ENCODE data around the gene IL1A. TPM values are rescaled to one million over a fixed set of nuclear protein-coding genes. Genes with fewer than 3 reads are reported as not detected.

IL1A gene
- total RNA-seq, 1 donor from 2014 or later, result 4.4 TPM

DNA sequence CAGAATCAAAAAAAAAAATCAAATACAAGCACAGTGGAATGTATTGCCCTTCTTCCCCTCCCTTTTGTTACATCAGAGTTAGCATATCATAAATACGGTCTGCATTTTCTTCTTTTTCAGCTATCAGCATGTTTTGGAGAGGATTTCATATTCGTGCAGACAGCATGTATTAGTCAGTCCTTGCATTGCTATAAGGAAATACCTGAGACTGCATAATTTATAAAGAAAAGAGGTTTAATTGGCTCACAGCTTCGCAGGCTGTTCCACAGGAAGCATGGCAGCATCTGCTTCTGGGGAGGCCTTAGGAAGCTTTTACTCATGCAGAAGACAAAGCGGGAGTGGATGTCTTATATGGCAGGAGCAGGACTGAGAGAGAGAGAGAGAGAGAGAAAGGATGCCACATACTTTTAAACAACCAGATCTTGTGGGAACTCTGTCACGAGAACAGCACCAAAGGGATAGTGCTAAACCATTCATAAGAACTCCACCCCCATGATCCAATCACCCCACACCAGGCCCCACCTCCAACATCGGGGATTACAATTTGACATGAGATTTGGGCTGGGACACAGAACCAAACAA, 43.4 kb upstream of the IL1A start:
- Mint-ChIP-seq H3K9me3 (no peaks in the 10 kb centered on the region), H3K4me1 (peaks cover 10% of the 10 kb centered on the region), H3K27me3 (ENCODE audit: low read depth) (peaks cover 2% of the 10 kb centered on the region), H3K36me3 (no peaks in the 10 kb centered on the region), H3K27ac (no peak overlapping the region), H3K4me3 (no peak overlapping the region)
- DNase-seq (ENCODE audit: low spot score in 2 of 2, unreplicated experiment in 2 of 2), result no peak
- TF ChIP-seq, protein P1, sequence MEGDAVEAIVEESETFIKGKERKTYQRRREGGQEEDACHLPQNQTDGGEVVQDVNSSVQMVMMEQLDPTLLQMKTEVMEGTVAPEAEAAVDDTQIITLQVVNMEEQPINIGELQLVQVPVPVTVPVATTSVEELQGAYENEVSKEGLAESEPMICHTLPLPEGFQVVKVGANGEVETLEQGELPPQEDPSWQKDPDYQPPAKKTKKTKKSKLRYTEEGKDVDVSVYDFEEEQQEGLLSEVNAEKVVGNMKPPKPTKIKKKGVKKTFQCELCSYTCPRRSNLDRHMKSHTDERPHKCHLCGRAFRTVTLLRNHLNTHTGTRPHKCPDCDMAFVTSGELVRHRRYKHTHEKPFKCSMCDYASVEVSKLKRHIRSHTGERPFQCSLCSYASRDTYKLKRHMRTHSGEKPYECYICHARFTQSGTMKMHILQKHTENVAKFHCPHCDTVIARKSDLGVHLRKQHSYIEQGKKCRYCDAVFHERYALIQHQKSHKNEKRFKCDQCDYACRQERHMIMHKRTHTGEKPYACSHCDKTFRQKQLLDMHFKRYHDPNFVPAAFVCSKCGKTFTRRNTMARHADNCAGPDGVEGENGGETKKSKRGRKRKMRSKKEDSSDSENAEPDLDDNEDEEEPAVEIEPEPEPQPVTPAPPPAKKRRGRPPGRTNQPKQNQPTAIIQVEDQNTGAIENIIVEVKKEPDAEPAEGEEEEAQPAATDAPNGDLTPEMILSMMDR (IDR thresholded peaks at IDR 0.05; ENCODE audit: unreplicated experiment), result no peak

GRCh38 chr2:112827009-112827408, 42.7 kb upstream of the IL1A start:
- H3K9me3 Mint-ChIP-seq, result no peaks in the 10 kb centered on the region
- peaks cover 2% of the 10 kb centered on the region for H3K27me3 Mint-ChIP-seq (ENCODE audit: low read depth)
- TF ChIP-seq, protein P1 (IDR thresholded peaks at IDR 0.05; ENCODE audit: unreplicated experiment), result no peak
- DNase-seq (ENCODE audit: low spot score in 2 of 2, unreplicated experiment in 2 of 2), result no peak
- peaks cover 10% of the 10 kb centered on the region for H3K4me1 Mint-ChIP-seq
- H3K27ac Mint-ChIP-seq, result no peak overlapping the region
- no peak overlapping the region for H3K4me3 Mint-ChIP-seq
- H3K36me3 Mint-ChIP-seq, result no peaks in the 10 kb centered on the region

GRCh38 chr2:112825706-112826105, 41.4 kb upstream of the IL1A start:
- no peak overlapping the region for H3K27ac Mint-ChIP-seq
- H3K4me1 Mint-ChIP-seq, result peaks cover 5% of the 10 kb centered on the region
- no peaks in the 10 kb centered on the region for H3K36me3 Mint-ChIP-seq
- no peak for DNase-seq (ENCODE audit: low spot score in 2 of 2, unreplicated experiment in 2 of 2)
- TF ChIP-seq, protein P1 (IDR thresholded peaks at IDR 0.05; ENCODE audit: unreplicated experiment), result no peak
- H3K9me3 Mint-ChIP-seq, result no peaks in the 10 kb centered on the region
- no peak overlapping the region for H3K4me3 Mint-ChIP-seq
- peaks cover 2% of the 10 kb centered on the region for H3K27me3 Mint-ChIP-seq (ENCODE audit: low read depth)

DNA sequence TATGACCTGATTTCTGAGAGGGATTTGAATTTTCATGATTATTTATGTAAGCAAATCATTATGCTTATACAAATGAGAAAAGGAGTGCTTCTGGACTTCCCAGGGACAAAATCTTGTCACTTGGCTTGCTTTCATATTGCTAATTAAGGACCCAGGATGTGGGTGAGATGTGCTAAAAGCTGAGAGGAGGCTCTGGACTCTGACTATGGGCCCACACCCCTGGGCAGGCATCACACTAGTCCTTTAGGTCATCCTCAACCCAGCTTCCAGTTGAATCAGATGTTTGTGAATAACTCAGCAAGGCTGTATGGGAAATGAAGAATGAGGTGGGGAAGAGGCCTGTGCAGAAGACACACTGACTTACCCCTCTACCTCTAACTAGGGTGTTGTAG, 40.4 kb upstream of the IL1A start:
- H3K9me3 Mint-ChIP-seq, result no peaks in the 10 kb centered on the region
- H3K4me1 Mint-ChIP-seq, result peaks cover 9% of the 10 kb centered on the region
- no peak for DNase-seq (ENCODE audit: low spot score in 2 of 2, unreplicated experiment in 2 of 2)
- H3K36me3 Mint-ChIP-seq, result no peaks in the 10 kb centered on the region
- H3K27me3 Mint-ChIP-seq (ENCODE audit: low read depth), result peaks cover 2% of the 10 kb centered on the region
- TF ChIP-seq, protein P1 (IDR thresholded peaks at IDR 0.05; ENCODE audit: unreplicated experiment), result no peak
- no peak overlapping the region for H3K4me3 Mint-ChIP-seq
- no peak overlapping the region for H3K27ac Mint-ChIP-seq

DNA sequence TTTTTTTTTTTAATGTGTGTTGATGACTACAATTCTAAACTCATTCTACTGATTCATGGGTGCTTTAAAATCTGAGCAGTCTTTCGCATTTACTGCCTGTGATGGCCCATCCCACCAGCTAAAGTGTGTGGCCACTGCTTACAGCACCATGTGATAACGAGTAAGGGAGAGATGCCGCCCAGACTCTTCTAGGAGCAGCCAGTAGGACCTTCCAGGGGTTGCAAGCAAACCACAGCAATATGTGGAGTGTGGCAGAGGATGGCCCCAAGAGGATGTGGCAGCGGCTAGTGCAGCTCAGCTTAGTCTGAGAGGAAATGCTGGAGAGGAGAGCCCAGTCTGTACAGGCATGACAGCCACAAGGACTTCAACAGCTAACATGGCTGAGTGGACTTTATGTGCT, 37.4 kb upstream of the IL1A start:
- H3K27me3 Mint-ChIP-seq (ENCODE audit: low read depth), result peaks cover 2% of the 10 kb centered on the region
- no peak overlapping the region for H3K4me3 Mint-ChIP-seq
- no peak for DNase-seq (ENCODE audit: low spot score in 2 of 2, unreplicated experiment in 2 of 2)
- H3K4me1 Mint-ChIP-seq, result peaks cover 9% of the 10 kb centered on the region
- H3K9me3 Mint-ChIP-seq, result no peaks in the 10 kb centered on the region
- no peaks in the 10 kb centered on the region for H3K36me3 Mint-ChIP-seq
- TF ChIP-seq, protein P1 (IDR thresholded peaks at IDR 0.05; ENCODE audit: unreplicated experiment), result no peak
- no peak overlapping the region for H3K27ac Mint-ChIP-seq

DNA sequence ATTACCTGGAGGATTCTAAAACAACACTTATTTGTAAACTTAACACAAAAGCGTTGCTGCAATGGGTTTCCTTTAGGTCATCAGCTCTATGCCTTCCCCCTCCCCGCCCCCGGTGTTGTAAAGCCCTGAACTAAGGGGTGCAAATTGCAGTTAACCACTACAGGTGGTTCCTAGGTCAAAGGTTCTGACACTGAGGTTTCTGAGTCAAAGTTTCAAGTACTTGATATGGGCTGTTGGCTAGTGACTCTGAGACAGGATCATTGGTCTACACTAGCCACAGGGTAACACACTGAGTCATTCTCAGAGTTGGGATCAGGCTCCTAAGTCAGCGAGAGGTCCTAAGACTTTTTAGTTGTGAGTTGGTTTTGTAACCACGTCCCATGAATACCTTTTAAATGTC, 36.8 kb upstream of the IL1A start:
- H3K4me1 Mint-ChIP-seq, result peaks cover 9% of the 10 kb centered on the region
- TF ChIP-seq, protein P1 (IDR thresholded peaks at IDR 0.05; ENCODE audit: unreplicated experiment), result no peak
- H3K36me3 Mint-ChIP-seq, result no peaks in the 10 kb centered on the region
- no peak for DNase-seq (ENCODE audit: low spot score in 2 of 2, unreplicated experiment in 2 of 2)
- no peak overlapping the region for H3K4me3 Mint-ChIP-seq
- peaks cover 2% of the 10 kb centered on the region for H3K27me3 Mint-ChIP-seq (ENCODE audit: low read depth)
- H3K9me3 Mint-ChIP-seq, result no peaks in the 10 kb centered on the region
- H3K27ac Mint-ChIP-seq, result no peak overlapping the region
